Stimulated activated CD8-positive, alpha-beta memory T cell treated with anti-CD3 and anti-CD28 coated beads, Interleukin-12 subunit alpha, Interleukin-12 subunit beta, amount 100 ng/mL, for 4 hours (primary cell): ENCODE results near the gene RABEP1.
A peak's percentile ranks its signal among the peaks of the same experiment; 100 is the strongest.

Source experiments
- DNase-seq: peaks from one replicate; pipeline ENCODE4 v3.0.0-alpha.2; 2020; ENCODE audit warnings: low read depth

RABEP1 gene

DNA sequence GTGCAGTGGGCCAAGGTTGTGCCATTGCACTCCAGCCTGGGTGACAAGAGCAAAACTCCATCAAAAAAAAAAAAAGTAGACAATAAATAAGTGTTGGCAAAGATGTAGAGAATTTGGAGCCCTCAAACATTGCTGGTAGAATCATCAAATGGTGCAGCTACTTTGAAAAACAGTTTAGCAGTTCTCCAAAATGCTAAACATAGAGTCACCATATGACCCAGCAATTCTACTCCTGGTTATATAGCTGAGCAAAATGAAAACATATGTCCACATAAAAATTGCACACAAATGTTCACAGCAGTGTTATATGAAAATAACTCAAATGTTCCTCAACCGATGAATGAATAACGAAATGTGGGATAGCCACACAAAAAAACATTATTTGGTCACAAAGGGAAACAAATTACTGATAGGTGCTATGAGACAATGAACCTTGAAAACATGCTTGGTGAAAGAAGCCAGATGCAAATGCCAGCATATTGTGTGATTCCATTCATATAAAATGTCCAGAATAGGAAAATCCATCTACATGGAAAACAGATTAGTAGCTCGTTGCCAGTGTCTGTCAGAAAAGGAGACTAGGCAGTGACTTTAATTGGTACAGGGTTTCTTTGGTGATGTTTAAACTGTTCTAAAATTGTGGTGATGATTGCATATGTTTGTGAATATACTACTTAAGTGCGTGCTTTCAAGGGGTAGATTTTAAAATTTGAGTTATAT lies 12.7 kb upstream of the RABEP1 start:
- no peak for DNase-seq

DNA sequence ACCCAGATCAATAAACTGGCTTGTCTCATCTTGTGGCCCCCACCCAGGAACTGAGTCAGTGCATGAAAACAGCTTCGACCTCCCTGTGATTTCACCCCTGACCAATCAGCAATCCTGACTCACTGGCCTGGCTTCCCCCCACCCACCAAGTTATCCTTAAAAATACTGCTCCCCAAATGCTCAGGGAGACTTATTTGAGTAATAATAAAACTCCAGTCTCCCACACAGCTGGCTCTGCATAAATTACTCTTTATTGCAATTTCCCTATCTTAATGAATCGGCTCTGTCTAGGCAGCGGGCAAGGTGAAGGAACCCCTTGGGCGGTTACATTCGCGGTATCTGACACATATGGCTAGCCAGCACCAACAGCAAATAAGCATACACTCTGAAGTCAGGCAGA lies 9.8 kb upstream of the RABEP1 start:
- no peak for DNase-seq

DNA sequence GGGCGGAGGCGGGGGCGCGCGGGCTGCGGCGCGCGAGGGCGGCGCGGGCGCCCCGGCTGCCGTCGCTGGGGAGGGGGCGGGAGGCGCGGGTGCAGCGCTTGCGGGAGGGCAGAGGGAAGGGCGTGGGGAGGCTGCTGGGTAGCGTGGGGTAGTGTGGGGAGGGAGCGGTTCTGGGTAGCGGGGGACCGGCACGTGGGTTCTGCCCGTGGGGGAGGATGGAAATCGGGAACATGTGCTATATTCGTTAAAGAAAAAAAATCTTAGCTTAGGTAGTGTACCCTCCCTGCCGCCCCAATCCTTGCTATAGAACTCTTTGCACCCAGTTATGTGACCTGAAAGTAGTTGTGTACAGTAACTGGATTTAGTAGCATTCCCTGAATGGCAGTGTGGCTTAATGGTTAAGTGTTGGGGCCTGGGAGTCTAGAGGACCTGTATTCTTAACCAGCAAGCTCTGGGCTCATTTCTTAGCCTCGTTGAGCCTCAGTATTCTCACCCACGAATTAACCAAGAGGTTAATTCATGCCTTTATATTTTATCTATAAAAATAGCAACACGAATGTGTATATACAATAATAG lies 646 bp downstream of the RABEP1 start:
- peak; percentile 49 for DNase-seq

DNA sequence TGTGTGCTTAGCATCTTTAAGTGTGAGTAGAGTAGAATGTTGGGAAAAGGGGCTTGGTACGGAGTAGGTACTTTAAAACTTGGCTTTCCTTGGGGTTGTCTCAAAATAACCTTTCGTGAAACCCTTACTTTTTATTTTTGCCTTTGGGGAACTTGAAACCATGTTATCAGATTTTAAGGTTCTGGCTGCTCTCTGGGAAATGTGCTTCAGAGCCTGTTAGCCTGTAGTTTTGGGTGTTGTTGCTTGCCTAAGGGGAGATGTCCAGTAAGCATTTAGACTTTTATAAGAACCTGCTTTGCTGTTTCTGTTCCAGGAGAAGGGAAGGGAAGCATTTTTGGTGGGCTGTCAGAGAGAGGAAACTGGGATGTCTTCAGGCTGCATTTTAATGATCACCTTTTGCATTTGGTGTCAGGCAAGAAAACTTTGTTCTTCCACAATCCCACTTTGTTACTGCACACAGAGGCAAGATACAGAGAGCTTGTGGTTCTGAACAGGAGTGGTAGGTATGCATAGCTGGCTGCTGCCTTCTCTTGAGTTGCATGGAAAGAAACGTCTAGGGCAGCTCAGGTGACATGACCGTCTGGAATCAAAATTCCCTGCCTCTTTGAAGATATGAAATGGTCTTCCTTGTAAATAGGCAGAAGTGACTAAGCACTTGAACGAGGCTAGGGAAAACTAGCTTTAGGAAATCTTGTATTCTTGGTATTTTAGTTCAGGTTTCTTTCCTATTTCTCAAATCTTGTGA lies 1.7 kb downstream of the RABEP1 start:
- no peak for DNase-seq

DNA sequence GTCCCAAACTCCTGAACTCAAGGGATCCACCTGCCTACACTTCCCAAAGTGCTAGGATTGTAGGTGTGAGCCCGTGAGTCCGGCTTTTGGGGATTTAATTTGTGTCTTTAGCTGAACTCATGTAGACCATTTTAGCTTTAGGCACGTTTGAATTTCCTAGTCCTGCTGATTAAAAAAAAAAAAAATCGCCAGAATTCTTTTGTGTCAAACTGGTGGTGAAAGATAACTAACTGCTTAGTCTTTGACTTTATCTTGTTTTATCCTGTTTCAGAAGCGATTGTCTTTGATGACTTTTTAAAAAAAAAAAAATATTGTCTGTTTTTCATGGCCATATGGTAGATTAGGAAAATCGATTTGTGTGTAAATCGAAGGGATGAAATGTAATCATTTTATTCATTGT lies 2.6 kb downstream of the RABEP1 start:
- DNase-seq, result no peak

DNA sequence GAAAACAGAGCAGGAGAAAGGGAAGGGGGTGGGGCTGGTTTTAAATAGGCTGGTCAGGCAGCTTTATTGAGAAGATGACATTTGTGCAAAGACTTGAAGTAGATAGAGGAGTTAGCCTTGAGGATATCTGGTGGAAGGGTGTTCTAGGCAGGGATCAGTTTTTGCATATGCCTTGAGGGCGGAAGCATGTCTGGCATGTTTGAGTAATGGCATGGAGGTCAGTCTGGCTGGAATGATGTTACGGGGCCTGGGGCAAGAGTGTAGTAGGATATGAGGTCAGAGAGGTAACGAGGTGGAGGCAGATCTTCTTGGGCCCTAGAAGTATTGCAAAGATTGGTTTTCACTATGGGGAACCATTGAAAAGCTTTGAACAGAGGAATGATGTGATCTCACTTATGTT lies 4.8 kb downstream of the RABEP1 start:
- DNase-seq, result no peak

DNA sequence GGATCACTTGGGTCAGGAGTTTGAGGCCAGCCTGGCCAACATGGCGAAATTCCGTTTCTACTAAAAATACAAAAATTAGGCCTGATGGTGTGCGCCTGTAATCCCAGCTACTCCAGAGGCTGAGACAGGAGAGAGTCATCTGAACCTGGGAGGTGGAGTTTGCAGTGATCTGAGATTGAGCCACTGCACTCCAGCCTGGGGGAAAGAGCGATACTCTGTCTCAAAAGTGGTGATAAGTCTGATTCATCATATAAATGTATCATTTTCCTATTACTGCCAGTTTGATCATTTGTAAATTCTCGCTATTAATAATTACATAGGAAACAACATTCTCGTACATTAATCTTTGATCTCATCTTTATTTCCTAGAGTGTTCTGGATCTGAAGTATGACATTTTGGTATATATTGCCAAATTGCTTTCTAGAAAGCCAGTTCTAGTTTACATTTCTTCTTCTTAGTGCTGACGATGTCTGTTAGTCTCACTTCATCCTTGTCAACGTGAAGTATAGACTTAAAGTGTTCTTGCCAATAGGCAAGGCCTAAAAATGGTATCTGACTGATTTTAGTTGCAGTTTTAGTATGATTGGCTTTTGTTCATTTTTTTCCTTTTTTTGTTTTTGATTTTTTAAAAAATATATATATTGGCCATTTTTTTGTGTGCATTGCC lies 9.7 kb downstream of the RABEP1 start:
- no peak for DNase-seq

DNA sequence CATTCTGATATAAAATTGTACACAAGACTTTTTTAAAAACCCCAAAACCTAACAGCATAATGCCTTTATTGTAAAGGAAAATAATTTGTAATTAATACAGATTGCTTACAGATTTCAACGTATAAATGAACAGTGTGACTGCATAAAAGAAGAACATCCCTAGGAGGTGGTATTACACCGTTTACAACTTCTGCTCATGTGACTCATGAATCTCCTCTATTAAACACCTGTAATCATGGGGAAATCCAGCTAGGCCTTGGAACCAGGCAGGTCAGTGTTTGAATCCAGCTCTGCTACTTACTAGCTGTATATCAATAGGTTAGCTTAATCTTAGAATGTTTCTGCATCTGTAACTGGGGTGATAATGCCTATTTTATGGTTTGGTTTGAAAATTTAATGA lies 15.2 kb downstream of the RABEP1 start:
- DNase-seq, result no peak

DNA sequence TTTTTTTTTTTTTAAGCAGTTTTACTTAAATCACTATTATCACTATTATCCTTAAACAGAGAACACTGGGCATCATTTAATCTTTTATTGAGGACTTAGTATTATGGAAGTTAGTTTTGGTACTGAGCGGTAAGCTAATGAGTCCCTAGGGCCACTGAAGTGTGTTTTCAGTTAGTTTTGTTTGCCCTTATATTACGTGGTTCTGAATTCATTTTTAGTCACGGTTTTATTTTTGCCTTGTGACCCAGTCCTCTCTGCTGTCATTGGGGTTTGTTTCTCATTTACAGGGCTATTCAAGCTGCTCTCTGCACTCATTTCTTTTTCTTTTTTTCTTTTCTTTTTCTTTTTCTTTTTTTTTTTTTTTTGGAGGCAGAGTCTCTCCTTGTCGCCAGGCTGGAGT lies 17.3 kb downstream of the RABEP1 start:
- DNase-seq, result no peak

DNA sequence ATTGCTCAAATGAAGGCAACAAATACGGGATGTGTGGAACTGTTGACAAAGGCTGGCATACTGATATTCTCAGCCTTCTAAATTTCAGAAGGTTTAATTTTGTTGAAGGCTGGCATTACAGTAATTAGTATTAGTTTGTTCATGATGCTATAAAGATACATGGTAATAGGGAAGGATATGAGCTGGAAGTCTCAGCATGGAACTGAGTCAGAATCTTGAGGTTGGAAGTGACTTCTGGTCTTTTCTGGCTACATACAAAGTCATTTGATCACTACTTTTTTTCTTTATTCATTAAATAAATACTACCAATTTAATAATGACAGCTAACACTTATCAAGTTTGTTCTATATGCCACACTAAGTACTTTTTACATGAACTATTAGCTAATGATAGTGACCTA lies 22.6 kb downstream of the RABEP1 start:
- DNase-seq, result no peak

DNA sequence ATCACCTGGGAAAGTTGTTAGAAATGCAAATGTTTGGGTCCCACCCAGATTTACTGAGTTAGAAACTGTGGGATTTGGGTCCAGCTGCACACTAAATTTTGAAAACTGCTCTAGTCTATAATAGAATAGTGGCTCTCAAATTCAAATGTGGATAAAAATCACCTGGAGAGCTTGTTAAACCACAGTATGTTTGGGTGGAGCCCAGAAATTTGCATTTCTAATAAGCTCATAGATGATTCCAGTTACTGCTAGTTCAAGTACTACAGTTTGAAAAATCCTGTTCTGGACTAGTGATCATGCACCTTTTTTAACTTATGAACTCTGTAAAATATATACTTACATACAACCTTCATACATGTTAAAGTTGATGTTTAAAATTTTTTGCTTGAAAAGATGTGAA lies 27.8 kb downstream of the RABEP1 start:
- DNase-seq, result no peak

DNA sequence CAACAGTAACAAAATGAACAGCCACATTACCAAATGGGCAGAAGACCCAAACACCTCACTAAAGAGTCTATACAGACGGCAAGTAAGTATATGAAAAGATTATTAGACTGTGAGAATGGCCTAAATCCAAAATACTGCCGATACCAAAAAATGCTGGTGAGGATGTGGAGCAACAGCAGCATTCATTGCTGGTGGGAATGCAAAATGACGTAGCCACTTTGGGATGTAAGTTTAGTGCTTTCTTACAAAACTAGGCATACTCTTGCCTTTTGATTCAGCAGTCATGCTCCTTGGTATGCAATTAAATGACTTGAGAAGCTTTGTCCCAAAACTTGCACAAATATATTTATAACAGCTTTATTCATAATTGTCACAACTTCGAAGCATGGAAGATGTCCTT lies 43.8 kb downstream of the RABEP1 start:
- no peak for DNase-seq

DNA sequence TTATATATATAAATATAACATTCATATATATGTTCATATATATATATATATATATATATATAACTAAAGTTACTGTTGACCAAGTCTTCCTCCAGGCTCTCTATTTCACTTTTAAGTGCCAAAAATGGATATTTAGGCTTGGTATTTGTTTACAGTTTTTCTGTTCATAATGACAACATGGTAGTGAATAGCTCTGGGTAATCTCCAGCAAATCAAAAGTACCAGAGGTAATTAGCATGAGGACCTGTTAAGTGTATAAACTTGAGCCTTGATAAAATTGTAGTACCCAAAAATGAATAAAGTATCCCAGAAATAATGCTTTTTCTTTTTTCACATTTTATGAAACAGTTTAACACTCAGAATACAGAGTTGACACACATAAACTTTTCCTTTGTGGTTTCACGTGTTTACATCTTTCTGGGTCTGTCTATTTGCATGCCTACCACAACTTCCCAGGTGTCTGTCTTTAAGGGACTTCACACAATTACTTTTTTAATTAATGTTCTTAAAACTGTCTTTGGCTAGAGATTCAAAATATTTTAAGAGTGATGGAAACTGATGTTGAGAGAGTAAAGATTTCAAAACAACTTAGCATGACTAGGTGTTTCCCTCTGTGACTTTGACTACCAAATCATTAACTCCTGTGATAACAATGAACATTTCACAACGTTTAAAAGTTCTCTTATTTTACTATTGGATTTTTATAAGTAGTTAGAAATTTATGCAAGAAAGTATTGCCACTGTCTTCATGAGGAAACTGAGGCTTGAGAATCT lies 47.9 kb downstream of the RABEP1 start:
- no peak for DNase-seq

DNA sequence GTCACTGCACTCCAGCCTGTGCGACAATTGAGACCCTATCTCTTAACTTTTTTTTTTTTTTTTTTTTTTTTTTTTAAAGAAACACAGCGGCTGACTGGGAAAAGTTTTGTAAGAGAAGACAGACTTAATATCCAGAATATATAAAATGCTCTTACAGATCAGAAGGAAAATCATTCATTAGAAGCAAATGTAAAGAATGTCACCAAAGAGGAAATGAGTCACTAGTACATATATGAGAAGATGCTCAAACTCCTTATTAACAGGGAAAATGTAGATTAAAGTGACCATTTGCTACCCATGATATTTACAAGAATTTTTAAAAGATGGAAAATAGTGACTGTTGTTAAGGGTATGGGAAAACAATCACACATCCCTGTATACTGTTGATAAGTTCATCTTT lies 48.9 kb downstream of the RABEP1 start:
- DNase-seq, result no peak

DNA sequence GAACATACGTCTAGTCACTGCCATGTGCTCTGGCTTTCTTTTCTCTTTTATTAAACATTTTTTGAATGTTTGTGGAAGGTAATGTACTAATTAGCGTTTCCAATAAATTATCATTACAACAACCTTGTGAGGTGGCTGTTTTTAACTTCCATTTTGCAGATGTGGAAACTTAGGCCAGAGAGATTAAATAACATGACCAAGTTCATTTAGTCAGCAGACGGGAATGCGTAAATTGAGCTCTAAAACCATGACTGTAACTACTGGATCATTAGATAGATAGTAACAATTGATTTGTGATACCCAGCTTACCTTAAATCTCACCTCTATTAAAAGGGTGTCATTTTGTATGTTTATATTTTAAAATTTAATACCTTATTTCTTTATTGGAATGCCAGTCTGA lies 49.4 kb downstream of the RABEP1 start:
- DNase-seq, result no peak

DNA sequence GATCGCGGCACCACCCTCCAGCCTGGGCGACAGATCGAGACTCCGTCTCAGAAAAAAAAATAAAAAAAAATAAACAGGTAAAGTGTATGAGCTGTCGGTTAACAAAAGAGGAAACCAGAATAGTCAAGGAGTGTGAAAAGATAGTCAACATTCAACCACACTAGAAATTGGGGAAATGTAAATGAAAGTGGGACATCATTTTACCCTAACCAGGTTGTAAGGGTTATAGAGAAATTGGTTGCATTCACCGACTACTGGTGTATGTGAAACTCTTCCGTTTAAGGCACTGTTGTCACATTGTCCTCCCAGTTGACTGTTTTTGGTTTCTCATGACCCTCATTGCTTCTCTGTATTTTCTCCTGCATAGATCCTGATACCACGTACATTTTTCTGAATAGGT lies 62.8 kb downstream of the RABEP1 start:
- no peak for DNase-seq

DNA sequence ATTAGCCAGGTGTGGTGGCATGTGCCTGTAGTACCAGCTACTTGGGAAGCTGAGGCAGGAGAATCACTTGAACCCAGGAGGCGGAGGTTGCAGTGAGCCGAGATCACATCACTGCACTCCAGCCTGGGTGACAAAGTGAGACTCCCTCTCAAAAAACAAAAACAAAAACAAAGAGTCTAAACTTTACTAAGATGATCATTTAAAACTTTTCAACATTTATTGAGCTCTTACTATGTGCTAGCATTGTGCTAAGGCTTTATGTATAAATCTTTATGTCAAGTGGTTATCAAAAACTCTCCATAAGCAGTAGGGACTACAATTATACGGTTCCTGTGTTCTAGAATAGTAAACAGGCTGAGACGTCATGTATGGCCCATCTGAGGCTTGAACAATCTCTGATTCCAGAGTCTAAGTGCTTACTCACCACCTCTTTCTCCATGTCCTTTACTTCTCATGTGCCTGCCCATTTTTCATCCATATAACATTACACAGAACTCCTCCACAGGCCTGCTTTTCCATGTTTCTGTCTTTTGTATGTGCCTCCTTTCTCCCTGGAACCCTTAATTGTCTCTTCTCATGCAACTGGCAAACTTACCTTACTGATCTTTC lies 70.7 kb downstream of the RABEP1 start:
- no peak for DNase-seq

DNA sequence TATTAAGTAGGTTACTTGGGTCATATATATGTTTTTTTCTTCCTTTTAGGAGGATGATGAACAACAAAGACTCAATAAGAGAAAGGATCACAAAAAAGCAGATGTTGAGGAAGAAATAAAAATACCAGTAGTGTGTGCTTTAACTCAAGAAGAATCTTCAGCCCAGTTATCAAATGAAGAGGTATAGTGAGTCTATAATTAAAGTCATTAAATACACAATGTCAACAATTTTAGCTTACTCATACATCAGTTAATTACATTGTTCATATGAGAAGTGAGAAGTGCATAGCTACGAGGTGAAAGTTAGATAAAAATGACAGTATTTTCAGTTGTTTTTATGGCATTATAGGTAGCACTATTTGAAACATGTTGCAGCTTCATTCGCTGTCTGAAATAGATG lies 72.2 kb downstream of the RABEP1 start:
- no peak for DNase-seq

DNA sequence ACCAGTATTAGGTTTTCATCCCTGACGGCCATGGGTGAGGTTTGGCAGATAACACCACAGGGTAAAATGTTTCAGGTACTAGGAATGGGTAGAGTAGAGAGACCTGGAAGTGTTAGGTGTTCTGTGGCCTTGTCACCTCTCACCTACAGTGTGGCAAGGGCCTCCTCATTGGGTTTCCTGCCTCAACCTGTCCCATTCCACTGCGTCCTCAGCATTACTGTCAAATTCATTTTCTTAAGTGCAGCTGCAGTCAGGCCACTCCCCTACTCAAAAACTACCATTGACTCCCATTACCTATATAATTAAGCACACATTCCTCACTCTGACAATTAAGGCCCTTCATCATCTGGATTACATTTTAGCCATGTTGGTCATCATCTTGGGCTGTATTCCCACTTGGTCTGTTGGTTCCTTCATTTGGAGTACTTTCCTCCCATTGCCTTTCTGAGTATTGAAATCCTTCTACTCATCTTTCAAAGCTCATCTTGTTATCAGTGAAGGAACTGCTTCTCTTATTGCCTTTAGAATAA lies 72.9 kb downstream of the RABEP1 start:
- no peak for DNase-seq

DNA sequence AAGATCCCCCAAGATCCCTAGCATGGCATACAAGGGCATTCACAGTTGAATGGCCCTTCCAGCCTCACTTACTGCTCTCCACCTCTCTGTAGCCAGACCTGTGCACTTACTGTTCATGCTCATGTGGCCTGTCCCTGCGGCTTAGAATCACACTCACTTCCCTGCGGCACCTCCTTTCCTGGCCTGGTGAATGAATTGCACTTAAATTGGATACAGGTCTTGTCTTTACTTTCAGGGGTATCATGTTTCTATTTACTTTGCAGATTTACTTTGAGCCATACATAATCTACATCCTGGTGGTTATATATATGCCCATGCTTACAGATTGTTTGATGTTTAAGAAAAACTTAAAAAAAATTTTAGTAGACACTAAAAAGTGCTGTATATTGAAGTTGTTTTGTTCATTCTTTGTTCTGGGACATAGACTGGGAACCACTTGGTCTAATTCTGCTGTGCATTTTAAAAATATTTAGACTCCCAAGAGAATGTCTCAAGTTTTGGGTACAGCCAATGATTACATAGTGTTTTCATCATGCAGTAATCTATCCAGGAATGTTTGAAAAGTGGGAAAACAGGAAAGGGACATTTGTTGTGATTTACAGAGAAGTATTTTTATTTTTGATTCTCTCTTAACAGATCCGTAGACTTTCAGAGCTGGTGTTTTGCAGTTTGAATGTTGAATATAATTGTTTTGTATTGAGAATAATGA lies 73.5 kb downstream of the RABEP1 start:
- DNase-seq, result no peak

DNA sequence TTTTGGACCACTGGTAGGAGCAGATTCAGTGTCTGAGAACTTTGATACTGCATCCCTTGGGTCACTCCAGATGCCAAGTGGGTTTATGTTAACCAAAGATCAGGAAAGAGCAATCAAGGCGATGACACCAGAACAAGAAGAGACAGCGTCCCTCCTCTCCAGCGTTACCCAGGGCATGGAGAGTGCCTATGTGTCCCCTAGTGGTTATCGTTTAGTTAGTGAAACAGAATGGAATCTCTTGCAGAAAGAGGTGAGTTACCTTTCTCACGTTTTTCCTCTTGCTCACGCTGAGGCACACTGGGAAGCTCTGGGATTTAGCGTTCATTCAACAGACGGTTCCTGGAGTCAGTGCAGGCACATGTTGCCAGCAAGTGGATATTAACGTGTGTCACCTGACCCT lies 79.3 kb downstream of the RABEP1 start:
- no peak for DNase-seq
